ENCODE results near the gene FILIP1L. TPM values are rescaled to one million over a fixed set of nuclear protein-coding genes. Genes with fewer than 3 reads are reported as not detected.

FILIP1L gene
- polyA plus RNA-seq, 3 donors = 0.13 to 0.40 (median 0.25) TPM

- peak; percentile 71 to 91 (median 86) for DNase-seq
- H3K27ac ChIP-seq (ENCODE audit: low read depth in 1 of 2, low read length in 2 of 2) = peak overlapping the region in 1 of 2 donors; percentile 83
- peak overlapping the region in 2 of 3 experiments; percentile 42 to 54 for H3K4me3 ChIP-seq (replicated peaks in 1 of 3; ENCODE audit: low read depth in 2 of 3, low read length in 3 of 3)
- H4K20me1 ChIP-seq (ENCODE audit: insufficient read depth, low read length) = no peaks in the 10 kb centered on the region
- no peaks in the 10 kb centered on the region for H3K9me3 ChIP-seq (replicated peaks in 1 of 2; ENCODE audit: control insufficient read depth in 1 of 2, insufficient read depth in 1 of 2, low read length in 2 of 2)
- H3K9ac ChIP-seq (ENCODE audit: insufficient read depth, low read length, poor library complexity, severe bottlenecking) = peak overlapping the region; percentile 50
- H3K27ac Mint-ChIP-seq = peak overlapping the region; percentile 78 to 91 (median 88)
- H3K27me3 Mint-ChIP-seq (ENCODE audit: low read depth in 3 of 3) = peaks cover 0 to 2% (median 0%) of the 10 kb centered on the region in 3 donors
- H3K27me3 ChIP-seq (ENCODE audit: control insufficient read depth in 2 of 2, insufficient read depth in 2 of 2, low read length in 2 of 2) = no peaks in the 10 kb centered on the region
- no peaks in the 10 kb centered on the region for H3K79me2 ChIP-seq (ENCODE audit: insufficient read depth, low read length)
- peak overlapping the region; percentile 63 for H3K4me2 ChIP-seq (replicated peaks; ENCODE audit: extremely low read depth, low read length, poor library complexity, severe bottlenecking)
- TF ChIP-seq CTCF (IDR thresholded peaks at IDR 0.05) = no peak
- H3K4me1 ChIP-seq (ENCODE audit: control insufficient read depth in 1 of 2, insufficient read depth in 2 of 2, low read length in 2 of 2) = peaks cover 26 to 37% of the 10 kb centered on the region in 2 donors
- peak overlapping the region; percentile 47 for H2AFZ ChIP-seq (ENCODE audit: insufficient read depth, low read depth, low read length, poor library complexity, severe bottlenecking)
- H3K36me3 Mint-ChIP-seq = no peaks in the 10 kb centered on the region
- no peaks in the 10 kb centered on the region for H3K9me3 Mint-ChIP-seq
- H3K4me3 Mint-ChIP-seq = peak overlapping the region; percentile 51 to 69
- peaks cover 27% of the 10 kb centered on the region for H3K4me1 Mint-ChIP-seq
- intact Hi-C loops (cut with micrococcal nuclease) = no loop called here
- WGBS (ENCODE audit: insufficient coverage) = no CpG with 5 or more reads among the region's 6 CpGs
- H3K36me3 ChIP-seq (replicated peaks in 1 of 2; ENCODE audit: control insufficient read depth in 1 of 2, insufficient read depth in 2 of 2, low read length in 2 of 2) = no peaks in the 10 kb centered on the region
Measured at GRCh38 chr3:99901200-99901926, 212.9 kb downstream of the FILIP1L start.

- H3K9ac ChIP-seq (ENCODE audit: insufficient read depth, low read length, poor library complexity, severe bottlenecking) = no peak overlapping the region
- H3K9me3 ChIP-seq (replicated peaks in 1 of 2; ENCODE audit: control insufficient read depth in 1 of 2, insufficient read depth in 1 of 2, low read length in 2 of 2) = no peaks in the 10 kb centered on the region
- no peaks in the 10 kb centered on the region for H3K36me3 Mint-ChIP-seq
- H3K4me1 ChIP-seq (ENCODE audit: control insufficient read depth in 1 of 2, insufficient read depth in 2 of 2, low read length in 2 of 2) = peaks cover 36 to 47% of the 10 kb centered on the region in 2 donors
- H3K9me3 Mint-ChIP-seq = peaks cover 0 to 4% (median 0%) of the 10 kb centered on the region in 7 donors
- DNase-seq = no peak
- no peak for TF ChIP-seq CTCF (IDR thresholded peaks at IDR 0.05)
- intact Hi-C loops (cut with micrococcal nuclease) = no loop called here
- no peaks in the 10 kb centered on the region for H3K27me3 Mint-ChIP-seq (ENCODE audit: low read depth in 3 of 3)
- no peaks in the 10 kb centered on the region for H4K20me1 ChIP-seq (ENCODE audit: insufficient read depth, low read length)
- no peaks in the 10 kb centered on the region for H3K36me3 ChIP-seq (replicated peaks in 1 of 2; ENCODE audit: control insufficient read depth in 1 of 2, insufficient read depth in 2 of 2, low read length in 2 of 2)
- H3K27me3 ChIP-seq (ENCODE audit: control insufficient read depth in 2 of 2, insufficient read depth in 2 of 2, low read length in 2 of 2) = no peaks in the 10 kb centered on the region
- peaks cover 39% of the 10 kb centered on the region for H3K4me1 Mint-ChIP-seq
- WGBS (ENCODE audit: insufficient coverage) = no CpG with 5 or more reads among the region's 1 CpG
- H3K4me2 ChIP-seq (replicated peaks; ENCODE audit: extremely low read depth, low read length, poor library complexity, severe bottlenecking) = no peak overlapping the region
- H3K4me3 Mint-ChIP-seq = no peak overlapping the region
- H3K4me3 ChIP-seq (replicated peaks in 1 of 3; ENCODE audit: low read depth in 2 of 3, low read length in 3 of 3) = no peak overlapping the region
- no peaks in the 10 kb centered on the region for H3K79me2 ChIP-seq (ENCODE audit: insufficient read depth, low read length)
- H3K27ac ChIP-seq (ENCODE audit: low read depth in 1 of 2, low read length in 2 of 2) = peak overlapping the region in 1 of 2 donors; percentile 83
- peak overlapping the region; percentile 47 for H2AFZ ChIP-seq (ENCODE audit: insufficient read depth, low read depth, low read length, poor library complexity, severe bottlenecking)
- H3K27ac Mint-ChIP-seq = peak overlapping the region; percentile 78 to 91 (median 88)
Measured at GRCh38 chr3:99900248-99900647, 214.1 kb downstream of the FILIP1L start.

Data from CD14-positive monocyte (primary cell).